ENCODE results near the gene RIT1.

DNA sequence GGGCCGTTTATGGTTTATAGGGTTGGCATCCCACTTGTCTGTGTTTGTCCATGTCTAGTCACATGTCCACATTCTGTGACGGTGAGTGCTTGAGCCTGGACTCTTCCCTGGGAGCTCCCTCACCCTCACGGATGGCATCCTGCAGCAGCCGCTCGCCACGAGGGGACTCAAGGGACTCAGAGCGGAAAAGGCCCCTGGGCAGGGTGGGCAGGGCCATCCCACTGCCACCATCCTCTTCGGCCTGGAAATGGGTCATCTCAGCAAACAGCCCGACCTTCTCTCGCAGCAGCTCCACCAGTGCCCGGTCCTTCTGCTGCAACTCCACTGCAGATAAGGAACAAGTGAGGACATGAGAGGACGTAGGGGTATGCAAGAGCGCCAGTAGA lies 41.3 kb upstream of the RIT1 start:
- no peak for TF ChIP-seq EZH2 (IDR thresholded peaks at IDR 0.05; ENCODE audit: insufficient read depth, poor library complexity, severe bottlenecking)
- no peak for TF ChIP-seq EZH2phosphoT487 (IDR thresholded peaks at IDR 0.05; ENCODE audit: insufficient read depth, low read depth)

All from GM23248 (cell line).